ENCODE measurements around the gene ZSCAN1. TPM values are rescaled to one million over a fixed set of nuclear protein-coding genes. Genes with fewer than 3 reads are reported as not detected.
"Not testable (repeated sequence)": the region's sequence is repeated elsewhere in the genome, so short reads cannot be mapped to it uniquely, and the experiment has no call there.

ZSCAN1 gene
- total and polyA plus RNA-seq, 11 donors = 0.14 TPM; not detected in 10

DNA sequence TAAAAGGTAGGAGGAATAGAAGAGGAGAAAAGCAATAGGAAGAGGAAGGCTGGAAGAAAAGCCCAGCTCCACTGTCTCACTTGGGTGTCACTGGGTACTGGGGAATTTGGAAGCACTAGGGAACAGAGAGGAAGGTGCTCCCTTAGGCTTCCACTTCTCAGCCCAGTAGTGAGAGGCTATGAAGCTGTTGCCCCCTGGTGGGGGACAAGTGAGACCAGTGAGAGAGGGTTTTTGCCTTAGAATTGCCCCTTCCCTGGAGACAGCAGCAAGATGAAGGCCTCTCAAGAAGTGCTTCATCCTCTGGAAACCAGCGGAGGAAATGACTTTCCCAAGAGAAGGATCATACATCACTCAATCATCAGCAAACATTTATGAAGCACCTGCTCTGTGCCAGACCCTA lies 26.5 kb upstream of the ZSCAN1 start:
- ATAC-seq (no peak), DNase-seq (no peak)
- Histone ChIP-seq H3K4me3 (no peak overlapping the region), H3K36me3 (peaks cover 0 to 35% (median 23%) of the 10 kb centered on the region in 9 donors), H3K27me3 (no peaks in the 10 kb centered on the region), H3K4me1 (peaks cover 0 to 32% (median 16%) of the 10 kb centered on the region in 12 donors), H3K9me3 (peaks cover 0 to 91% (median 44%) of the 10 kb centered on the region in 12 donors), H3K27ac (no peak overlapping the region)
- no peak for TF ChIP-seq POLR2A (IDR thresholded peaks at IDR 0.05)
- TF ChIP-seq, protein P1, sequence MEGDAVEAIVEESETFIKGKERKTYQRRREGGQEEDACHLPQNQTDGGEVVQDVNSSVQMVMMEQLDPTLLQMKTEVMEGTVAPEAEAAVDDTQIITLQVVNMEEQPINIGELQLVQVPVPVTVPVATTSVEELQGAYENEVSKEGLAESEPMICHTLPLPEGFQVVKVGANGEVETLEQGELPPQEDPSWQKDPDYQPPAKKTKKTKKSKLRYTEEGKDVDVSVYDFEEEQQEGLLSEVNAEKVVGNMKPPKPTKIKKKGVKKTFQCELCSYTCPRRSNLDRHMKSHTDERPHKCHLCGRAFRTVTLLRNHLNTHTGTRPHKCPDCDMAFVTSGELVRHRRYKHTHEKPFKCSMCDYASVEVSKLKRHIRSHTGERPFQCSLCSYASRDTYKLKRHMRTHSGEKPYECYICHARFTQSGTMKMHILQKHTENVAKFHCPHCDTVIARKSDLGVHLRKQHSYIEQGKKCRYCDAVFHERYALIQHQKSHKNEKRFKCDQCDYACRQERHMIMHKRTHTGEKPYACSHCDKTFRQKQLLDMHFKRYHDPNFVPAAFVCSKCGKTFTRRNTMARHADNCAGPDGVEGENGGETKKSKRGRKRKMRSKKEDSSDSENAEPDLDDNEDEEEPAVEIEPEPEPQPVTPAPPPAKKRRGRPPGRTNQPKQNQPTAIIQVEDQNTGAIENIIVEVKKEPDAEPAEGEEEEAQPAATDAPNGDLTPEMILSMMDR (IDR thresholded peaks at IDR 0.05) = peak in 3 of 12 donors; percentile 24 to 27 (median 25)
- 92 to 100% (median 95%) methylated on average over 1 of the region's 1 CpG for WGBS, 4 donors
- intact Hi-C loops (cut with DNase I) = loop anchor here in 1 of 10 donors (10.0 kb wide), 1 partner anchor 422 kb away; the partner anchor contains the start of gene ZIK1

DNA sequence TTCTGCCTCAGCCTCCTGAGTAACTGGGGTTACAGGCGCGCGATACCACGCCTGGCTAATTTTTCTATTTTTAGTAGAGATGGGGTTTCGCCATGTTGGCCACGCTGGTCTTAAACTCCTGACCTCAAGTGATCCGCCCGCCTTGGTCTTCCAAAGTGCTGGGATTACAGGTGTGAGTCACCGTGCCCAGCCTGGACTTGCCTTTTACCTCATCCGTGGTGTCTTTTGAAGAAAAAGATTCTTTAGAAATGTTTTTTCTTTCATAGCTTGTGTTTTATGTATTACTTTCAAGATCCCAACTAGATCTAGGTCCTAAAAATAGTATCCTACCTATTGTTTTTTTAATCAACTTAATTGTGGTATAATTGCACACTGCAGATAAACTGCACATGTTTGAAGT lies 24.9 kb upstream of the ZSCAN1 start:
- Histone ChIP-seq H3K9me3 (peaks cover 0 to 98% (median 42%) of the 10 kb centered on the region in 12 donors), H3K27ac (peak overlapping the region in 1 of 12 donors; percentile 74), H3K4me1 (peaks cover 0 to 23% (median 11%) of the 10 kb centered on the region in 12 donors), H3K36me3 (peaks cover 0 to 35% (median 23%) of the 10 kb centered on the region in 9 donors), H3K4me3 (peak overlapping the region in 3 of 12 donors; percentile 49 to 63 (median 57))
- intact Hi-C loops (cut with DNase I) = loop anchor here in 1 of 10 donors (10.0 kb wide), 1 partner anchor 424 kb away; the partner anchor contains the start of gene ZIK1
- WGBS, 4 donors = 35 to 50% (median 40%) methylated on average over 10 of the region's 10 CpGs
- not testable (repeated sequence) for ATAC-seq, DNase-seq, H3K27me3 ChIP-seq

DNA sequence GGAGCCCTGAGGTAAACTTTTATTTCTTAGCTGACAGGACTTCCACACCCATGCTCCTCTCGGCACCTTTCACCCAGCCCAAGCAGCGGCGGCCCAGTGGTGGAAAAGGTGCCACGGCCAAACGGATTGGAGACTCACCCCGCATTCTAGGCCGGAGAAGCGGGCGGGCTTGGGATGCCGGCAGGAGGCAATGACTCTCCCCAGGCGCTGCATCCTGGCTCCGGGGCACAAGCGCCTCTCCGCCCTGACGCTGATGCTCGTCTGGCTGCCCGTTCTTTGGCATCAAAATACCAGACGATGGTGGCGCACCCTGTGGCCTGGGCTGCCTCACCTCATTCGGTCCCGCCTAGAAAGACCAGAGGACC lies 24.5 kb upstream of the ZSCAN1 start:
- 1 to 5% (median 3%) methylated on average over 7 to 21 of the region's 21 CpGs for WGBS, 4 donors
- Histone ChIP-seq H3K4me1 (peaks cover 0 to 19% (median 7%) of the 10 kb centered on the region in 12 donors), H3K9me3 (peaks cover 0 to 94% (median 38%) of the 10 kb centered on the region in 12 donors), H3K27me3 (no peaks in the 10 kb centered on the region), H3K27ac (peak overlapping the region in 4 of 12 donors; percentile 74 to 90 (median 82)), H3K36me3 (peaks cover 0 to 34% (median 23%) of the 10 kb centered on the region in 9 donors), H3K4me3 (peak overlapping the region in 11 of 12 donors; percentile 27 to 68 (median 55))
- ATAC-seq = no peak
- peak in 1 of 5 donors; percentile 73 for DNase-seq
- TF ChIP-seq POLR2A (IDR thresholded peaks at IDR 0.05) = no peak
- TF ChIP-seq, protein P1 (IDR thresholded peaks at IDR 0.05) = no peak
- intact Hi-C loops (cut with DNase I) = loop anchor here in 1 of 10 donors (10.0 kb wide), 1 partner anchor 424 kb away; the partner anchor contains the start of gene ZIK1

DNA sequence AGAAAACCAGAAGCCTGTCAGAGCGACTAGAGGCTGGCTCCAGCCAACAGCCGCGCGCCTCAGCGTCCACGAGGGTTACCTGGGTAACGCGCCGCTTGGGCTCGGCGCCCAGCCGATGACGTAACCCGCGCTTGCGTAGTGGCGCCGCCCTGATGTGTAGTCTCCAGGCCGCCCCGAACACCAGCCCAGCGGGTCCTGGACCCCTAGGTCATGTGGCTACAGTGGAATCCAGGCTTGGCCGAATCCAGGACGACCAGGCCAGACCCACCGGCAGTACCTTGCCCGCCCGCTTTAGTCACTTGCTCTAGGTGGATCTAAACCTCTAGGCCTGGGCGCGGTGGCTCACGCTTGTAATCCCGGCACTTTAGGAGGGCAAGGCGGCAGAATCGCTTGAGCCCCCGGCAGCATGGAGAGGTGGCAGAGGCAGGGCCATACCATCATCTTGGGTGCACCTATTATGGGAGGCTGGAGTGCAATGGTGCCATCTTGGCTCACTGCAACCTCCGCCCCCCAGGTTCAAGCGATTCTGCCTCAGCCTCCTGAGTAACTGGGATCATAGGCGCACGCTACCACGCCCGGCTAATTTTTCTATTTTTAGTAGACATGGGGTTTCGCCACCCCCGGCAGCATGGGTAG lies 24.0 kb upstream of the ZSCAN1 start:
- Histone ChIP-seq H3K36me3 (peaks cover 0 to 29% (median 21%) of the 10 kb centered on the region in 9 donors), H3K4me3 (peak overlapping the region; percentile 26 to 68 (median 54)), H3K27me3 (no peaks in the 10 kb centered on the region), H3K4me1 (peaks cover 0 to 15% (median 7%) of the 10 kb centered on the region in 12 donors), H3K9me3 (peaks cover 0 to 89% (median 34%) of the 10 kb centered on the region in 12 donors), H3K27ac (peak overlapping the region in 11 of 12 donors; percentile 35 to 90 (median 81))
- ATAC-seq (peak; percentile 97 to 99 (median 98)), DNase-seq (peak; percentile 87 to 94 (median 90))
- TF ChIP-seq, protein P1 (IDR thresholded peaks at IDR 0.05) = no peak
- peak in 1 of 2 donors; percentile 48 for TF ChIP-seq POLR2A (IDR thresholded peaks at IDR 0.05)
- 3 to 21% (median 12%) methylated on average over 31 to 41 of the region's 41 CpGs for WGBS, 4 donors
- intact Hi-C loops (cut with DNase I) = loop anchor here in 1 of 10 donors (10.0 kb wide), 1 partner anchor 425 kb away; the partner anchor contains the start of gene ZIK1

Measured in heart left ventricle (tissue), 16 donors.